ENCODE results near the gene CAST.

Gene CAST

DNA sequence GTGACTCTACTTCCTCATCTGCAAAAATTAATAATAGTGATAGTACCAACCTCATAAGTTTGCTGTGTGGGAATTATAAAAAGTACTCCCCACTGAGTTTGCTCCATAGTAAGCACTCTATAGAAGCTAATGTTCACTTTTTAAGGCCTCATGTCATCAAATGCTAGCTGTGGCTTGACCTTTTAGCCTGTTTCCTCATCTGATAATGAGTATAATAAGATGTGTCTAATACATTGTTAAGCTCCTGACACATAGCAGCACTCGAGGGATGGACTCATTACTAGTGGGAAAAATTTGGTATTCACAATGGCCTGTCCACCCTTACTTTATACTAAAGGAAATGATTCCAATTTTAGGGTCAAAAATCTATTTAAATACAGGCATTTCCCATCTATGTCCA, 26.1 kb upstream of the CAST start:
- Mint-ChIP-seq H3K9me3 (no peaks in the 10 kb centered on the region), H3K4me1 (ENCODE audit: low read depth) (no peaks in the 10 kb centered on the region), H3K4me3 (no peak overlapping the region), H3K36me3 (ENCODE audit: low read depth) (no peaks in the 10 kb centered on the region), H3K27ac (no peak overlapping the region), H3K27me3 (peaks cover 9% of the 10 kb centered on the region)
- DNase-seq: no peak

DNA sequence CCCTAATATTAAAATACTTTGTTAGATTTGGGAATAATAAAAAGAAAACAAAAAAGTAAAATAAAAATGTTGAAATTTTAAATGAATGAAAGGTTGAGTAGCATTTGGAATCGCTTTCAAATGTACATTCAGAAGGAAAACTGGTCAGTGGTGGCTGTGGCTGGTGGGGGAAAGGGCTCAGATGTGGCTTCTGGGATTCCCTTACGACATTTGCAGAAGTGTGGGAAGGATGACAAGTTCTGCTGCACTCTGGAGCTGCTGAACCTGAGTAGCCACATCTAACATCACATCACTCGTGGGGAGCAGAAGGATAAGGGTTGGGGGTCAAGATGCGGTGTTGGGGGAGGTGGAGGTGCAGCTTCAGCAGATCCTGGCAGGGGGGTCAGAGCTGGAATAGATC, 25.6 kb upstream of the CAST start:
- Mint-ChIP-seq H3K4me3 (no peak overlapping the region), H3K27ac (no peak overlapping the region)

GRCh38 chr5:96637196-96637595, 25.0 kb upstream of the CAST start:
- Mint-ChIP-seq H3K27me3 (peaks cover 9% of the 10 kb centered on the region), H3K9me3 (no peaks in the 10 kb centered on the region), H3K36me3 (ENCODE audit: low read depth) (no peaks in the 10 kb centered on the region), H3K4me1 (ENCODE audit: low read depth) (peaks cover 5% of the 10 kb centered on the region), H3K4me3 (no peak overlapping the region), H3K27ac (no peak overlapping the region)
- no peak for DNase-seq

More for the DNA sequence above, 25.6 kb upstream of the CAST start:
- H3K4me1 Mint-ChIP-seq (ENCODE audit: low read depth): peaks cover under 1% of the 10 kb centered on the region
- H3K27me3 Mint-ChIP-seq: peaks cover 9% of the 10 kb centered on the region
- H3K36me3 Mint-ChIP-seq (ENCODE audit: low read depth): no peaks in the 10 kb centered on the region
- H3K9me3 Mint-ChIP-seq: no peaks in the 10 kb centered on the region
- DNase-seq: no peak

DNA sequence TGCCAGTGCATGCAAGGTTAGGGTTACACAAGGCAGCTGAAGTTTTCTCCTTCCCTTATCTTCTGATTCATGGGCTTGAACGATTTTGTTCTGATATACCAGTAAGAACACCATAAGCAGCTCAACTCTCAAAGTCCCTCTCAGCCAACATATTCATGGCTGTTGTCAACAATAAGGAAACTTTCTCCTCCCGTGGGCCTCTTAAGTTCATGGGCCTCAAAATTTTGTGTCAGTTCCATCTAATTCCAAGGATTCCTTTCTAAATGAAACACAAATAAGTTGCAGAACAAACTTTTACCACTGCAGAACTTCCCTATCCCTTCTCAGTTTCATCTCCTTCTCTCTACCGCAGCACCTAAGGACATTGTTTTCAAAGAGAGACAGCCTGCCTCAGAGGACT, 23.6 kb upstream of the CAST start:
- peaks cover 9% of the 10 kb centered on the region for H3K27me3 Mint-ChIP-seq

DNA sequence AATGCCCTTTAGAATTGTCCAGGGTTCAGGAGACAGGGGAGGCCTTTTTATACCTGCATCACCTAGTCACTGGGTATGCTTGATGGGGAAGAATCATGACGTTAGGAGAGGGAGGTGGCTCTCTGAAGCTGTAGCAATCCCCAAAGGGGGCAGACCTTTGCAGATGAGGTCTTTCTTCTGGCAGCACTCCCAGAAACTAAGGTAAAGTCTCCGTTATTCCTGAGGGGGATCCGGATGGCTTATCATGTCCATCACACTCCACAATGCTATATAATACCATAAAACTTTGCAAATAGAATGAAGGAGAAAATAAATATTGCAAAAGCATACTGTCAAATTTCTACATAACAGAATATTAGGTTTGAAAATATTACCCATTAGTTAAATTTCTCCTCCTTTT, 21.5 kb upstream of the CAST start:
- Mint-ChIP-seq H3K4me1 (ENCODE audit: low read depth) (peaks cover 5% of the 10 kb centered on the region), H3K27ac (no peak overlapping the region), H3K9me3 (no peaks in the 10 kb centered on the region)

More for the DNA sequence above, 23.6 kb upstream of the CAST start:
- Mint-ChIP-seq H3K4me1 (ENCODE audit: low read depth) (peaks cover 5% of the 10 kb centered on the region), H3K9me3 (no peaks in the 10 kb centered on the region), H3K27ac (no peak overlapping the region), H3K36me3 (ENCODE audit: low read depth) (no peaks in the 10 kb centered on the region), H3K4me3 (no peak overlapping the region)
- DNase-seq: no peak

DNA sequence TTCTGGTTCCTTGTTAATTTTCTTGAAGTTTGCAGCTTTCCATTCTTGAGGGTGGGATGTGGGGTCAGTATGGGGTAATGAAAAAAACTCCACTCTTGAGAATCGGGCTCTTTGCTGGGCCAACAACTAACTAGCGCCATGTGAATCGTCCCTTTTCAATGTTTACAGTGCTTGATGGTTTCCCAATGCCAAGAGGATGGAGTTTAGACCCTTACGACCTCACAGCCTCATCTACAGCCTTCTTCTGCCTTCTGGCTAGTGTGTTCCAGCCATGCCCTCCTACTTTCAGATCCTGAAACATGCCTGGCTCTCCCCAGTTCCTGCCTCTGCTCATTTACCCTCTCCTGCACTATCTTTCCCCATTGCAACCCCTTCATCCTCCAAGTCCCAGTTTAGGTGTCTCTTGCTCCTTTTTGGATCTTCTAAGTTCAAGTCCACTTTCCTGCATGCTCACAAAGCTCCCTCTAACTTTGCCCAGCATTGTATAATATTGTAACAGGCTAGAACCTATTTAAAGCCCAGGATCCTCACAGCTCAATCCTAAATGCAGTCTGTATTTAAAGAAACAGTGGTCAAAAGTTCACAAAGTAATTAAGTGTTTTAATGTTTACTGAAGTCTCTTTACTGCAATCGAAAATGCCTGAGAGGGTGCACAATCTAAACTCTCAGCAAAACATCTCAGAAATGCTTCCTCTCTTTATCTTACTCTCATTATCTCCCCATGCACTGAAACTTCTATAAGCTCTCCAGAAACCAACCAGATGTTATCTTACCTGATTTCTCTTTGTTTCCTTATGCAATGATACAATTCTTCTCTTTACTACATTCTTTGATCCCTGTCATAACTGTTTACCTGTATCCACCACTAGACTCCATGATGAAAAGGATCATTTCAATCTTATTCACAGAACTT, 20.6 kb upstream of the CAST start:
- Mint-ChIP-seq H3K4me1 (ENCODE audit: low read depth) (peaks cover 5% of the 10 kb centered on the region), H3K4me3 (no peak overlapping the region), H3K27ac (no peak overlapping the region), H3K27me3 (no peaks in the 10 kb centered on the region), H3K36me3 (ENCODE audit: low read depth) (no peaks in the 10 kb centered on the region), H3K9me3 (no peaks in the 10 kb centered on the region)
- DNase-seq: no peak

More for the DNA sequence above, 21.5 kb upstream of the CAST start:
- no peaks in the 10 kb centered on the region for H3K27me3 Mint-ChIP-seq
- DNase-seq: no peak
- H3K36me3 Mint-ChIP-seq (ENCODE audit: low read depth): no peaks in the 10 kb centered on the region
- no peak overlapping the region for H3K4me3 Mint-ChIP-seq

DNA sequence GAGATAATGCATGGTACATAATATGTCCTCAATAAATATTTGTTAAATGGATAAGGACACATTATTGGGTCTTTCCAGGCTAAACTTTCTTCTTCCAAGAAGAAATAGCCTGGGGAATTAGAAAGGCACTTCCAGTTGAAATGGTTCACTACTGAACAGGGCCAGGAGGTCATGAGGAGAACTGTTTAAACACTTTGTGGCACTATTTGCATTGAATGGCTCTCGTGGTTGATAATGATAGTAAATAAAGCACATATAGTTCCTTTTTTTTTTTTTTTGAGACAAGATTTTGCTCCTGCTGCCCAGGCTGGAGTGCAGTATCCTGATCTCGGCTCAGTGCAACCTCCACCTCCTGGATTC, 19.9 kb upstream of the CAST start:
- Mint-ChIP-seq H3K27me3 (no peaks in the 10 kb centered on the region), H3K4me3 (no peak overlapping the region), H3K36me3 (ENCODE audit: low read depth) (no peaks in the 10 kb centered on the region), H3K27ac (no peak overlapping the region), H3K4me1 (ENCODE audit: low read depth) (peaks cover 5% of the 10 kb centered on the region), H3K9me3 (no peaks in the 10 kb centered on the region)
- DNase-seq: no peak

GRCh38 chr5:96645091-96645490, 17.1 kb upstream of the CAST start:
- H3K27ac Mint-ChIP-seq: no peak overlapping the region
- H3K9me3 Mint-ChIP-seq: no peaks in the 10 kb centered on the region
- H3K4me3 Mint-ChIP-seq: no peak overlapping the region
- H3K4me1 Mint-ChIP-seq (ENCODE audit: low read depth): peaks cover 8% of the 10 kb centered on the region
- DNase-seq: no peak
- no peaks in the 10 kb centered on the region for H3K36me3 Mint-ChIP-seq (ENCODE audit: low read depth)
- no peaks in the 10 kb centered on the region for H3K27me3 Mint-ChIP-seq

DNA sequence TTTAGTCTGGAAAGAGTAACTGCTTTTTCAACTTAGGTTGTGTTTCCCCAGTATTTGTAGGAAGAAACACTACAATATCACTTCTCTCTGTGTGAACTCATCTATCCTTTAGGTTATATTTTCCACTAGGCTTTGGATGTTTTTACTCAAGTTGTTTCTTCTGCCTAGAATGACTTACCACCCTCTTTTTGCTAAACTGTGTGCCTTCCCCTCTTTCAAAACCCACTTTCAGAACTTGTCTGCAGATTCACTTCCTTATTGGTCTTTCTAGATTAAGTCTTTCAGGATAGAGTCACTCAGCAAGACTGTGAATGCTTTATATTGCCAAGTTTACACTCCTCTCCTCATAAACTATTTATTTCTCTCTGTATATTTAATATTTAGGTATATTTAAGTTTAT, 14.2 kb upstream of the CAST start:
- Mint-ChIP-seq H3K27me3 (peaks cover 13% of the 10 kb centered on the region), H3K4me1 (ENCODE audit: low read depth) (peaks cover 4% of the 10 kb centered on the region)

GRCh38 chr5:96648593-96648992, 13.6 kb upstream of the CAST start:
- H3K9me3 Mint-ChIP-seq: no peaks in the 10 kb centered on the region
- no peak overlapping the region for H3K27ac Mint-ChIP-seq
- peaks cover 4% of the 10 kb centered on the region for H3K4me1 Mint-ChIP-seq (ENCODE audit: low read depth)
- H3K27me3 Mint-ChIP-seq: peaks cover 14% of the 10 kb centered on the region
- no peak overlapping the region for H3K4me3 Mint-ChIP-seq
- DNase-seq: no peak
- H3K36me3 Mint-ChIP-seq (ENCODE audit: low read depth): no peaks in the 10 kb centered on the region

More for the DNA sequence above, 14.2 kb upstream of the CAST start:
- H3K27ac Mint-ChIP-seq: no peak overlapping the region
- no peak overlapping the region for H3K4me3 Mint-ChIP-seq
- no peaks in the 10 kb centered on the region for H3K36me3 Mint-ChIP-seq (ENCODE audit: low read depth)
- no peaks in the 10 kb centered on the region for H3K9me3 Mint-ChIP-seq
- DNase-seq: no peak

DNA sequence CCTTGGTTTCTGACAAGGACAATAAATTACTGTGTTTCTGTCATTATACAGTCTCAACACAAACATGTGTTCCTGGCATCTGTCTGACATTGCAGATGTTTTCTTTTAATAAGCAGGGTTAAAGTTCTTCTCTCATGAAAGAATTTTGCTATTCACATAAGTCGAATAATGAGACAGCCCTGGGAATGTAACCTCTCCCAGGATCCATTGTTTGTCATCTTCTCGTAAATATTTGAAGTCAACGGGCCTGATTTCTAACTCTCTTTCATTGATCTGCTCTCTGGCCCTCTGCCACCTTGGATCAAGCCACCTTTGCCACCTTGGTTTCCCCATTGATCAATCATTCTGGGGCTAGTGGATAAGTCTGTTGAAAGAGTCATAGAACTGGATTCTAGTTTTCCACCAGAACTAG, 12.9 kb upstream of the CAST start:
- H3K9me3 Mint-ChIP-seq: no peaks in the 10 kb centered on the region
- H3K4me3 Mint-ChIP-seq: no peak overlapping the region
- peaks cover 17% of the 10 kb centered on the region for H3K27me3 Mint-ChIP-seq
- H3K36me3 Mint-ChIP-seq (ENCODE audit: low read depth): no peaks in the 10 kb centered on the region
- H3K4me1 Mint-ChIP-seq (ENCODE audit: low read depth): peaks cover 5% of the 10 kb centered on the region
- no peak overlapping the region for H3K27ac Mint-ChIP-seq
- DNase-seq: no peak

GRCh38 chr5:96649681-96650540, 12.3 kb upstream of the CAST start:
- H3K4me1 Mint-ChIP-seq (ENCODE audit: low read depth): peaks cover 8% of the 10 kb centered on the region
- DNase-seq: no peak
- peaks cover 21% of the 10 kb centered on the region for H3K27me3 Mint-ChIP-seq
- no peak overlapping the region for H3K27ac Mint-ChIP-seq
- no peaks in the 10 kb centered on the region for H3K36me3 Mint-ChIP-seq (ENCODE audit: low read depth)
- H3K9me3 Mint-ChIP-seq: no peaks in the 10 kb centered on the region
- no peak overlapping the region for H3K4me3 Mint-ChIP-seq

DNA sequence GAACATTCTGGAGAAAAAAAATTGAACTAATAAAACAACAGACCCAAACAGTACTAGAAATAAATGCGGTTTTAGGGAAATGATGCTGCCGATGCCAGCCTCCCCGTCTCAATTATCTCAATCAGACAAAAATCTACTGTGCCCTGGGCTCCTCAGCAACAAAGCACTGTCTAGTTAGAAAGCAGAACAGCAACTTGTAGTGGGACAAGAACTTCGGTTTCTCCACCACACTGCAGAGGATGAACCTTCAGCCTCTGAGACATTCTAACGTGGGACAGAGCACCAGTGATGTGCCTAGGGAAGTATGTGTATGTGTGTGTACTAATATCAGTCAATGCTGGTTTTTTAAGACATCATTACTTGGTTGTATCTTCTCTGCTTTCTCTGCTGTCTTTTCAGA, 11.1 kb upstream of the CAST start:
- no peak overlapping the region for H3K27ac Mint-ChIP-seq
- H3K27me3 Mint-ChIP-seq: peaks cover 29% of the 10 kb centered on the region
- no peak overlapping the region for H3K4me3 Mint-ChIP-seq
- H3K4me1 Mint-ChIP-seq (ENCODE audit: low read depth): peaks cover 17% of the 10 kb centered on the region
- H3K9me3 Mint-ChIP-seq: no peaks in the 10 kb centered on the region
- no peak for DNase-seq
- H3K36me3 Mint-ChIP-seq (ENCODE audit: low read depth): no peaks in the 10 kb centered on the region

- peaks cover 25% of the 10 kb centered on the region for H3K4me1 Mint-ChIP-seq (ENCODE audit: low read depth)
- DNase-seq: no peak
- H3K27me3 Mint-ChIP-seq: peaks cover 35% of the 10 kb centered on the region
- no peak overlapping the region for H3K27ac Mint-ChIP-seq
- H3K4me3 Mint-ChIP-seq: no peak overlapping the region
- H3K9me3 Mint-ChIP-seq: no peaks in the 10 kb centered on the region
- no peaks in the 10 kb centered on the region for H3K36me3 Mint-ChIP-seq (ENCODE audit: low read depth)
Measured at GRCh38 chr5:96651948-96652753, 10.0 kb upstream of the CAST start.

Data from activated T-cell treated with anti-CD3 and anti-CD28 coated beads, Interleukin-2, amount 50 U/mL, for 24 hours (primary cell).